ENCODE data around the gene PPIF. TPM values are rescaled to one million over a fixed set of nuclear protein-coding genes. Genes with fewer than 3 reads are reported as not detected.

Gene PPIF
- total RNA-seq, 1 donor from 2014 or later, result 21.9 TPM

DNA sequence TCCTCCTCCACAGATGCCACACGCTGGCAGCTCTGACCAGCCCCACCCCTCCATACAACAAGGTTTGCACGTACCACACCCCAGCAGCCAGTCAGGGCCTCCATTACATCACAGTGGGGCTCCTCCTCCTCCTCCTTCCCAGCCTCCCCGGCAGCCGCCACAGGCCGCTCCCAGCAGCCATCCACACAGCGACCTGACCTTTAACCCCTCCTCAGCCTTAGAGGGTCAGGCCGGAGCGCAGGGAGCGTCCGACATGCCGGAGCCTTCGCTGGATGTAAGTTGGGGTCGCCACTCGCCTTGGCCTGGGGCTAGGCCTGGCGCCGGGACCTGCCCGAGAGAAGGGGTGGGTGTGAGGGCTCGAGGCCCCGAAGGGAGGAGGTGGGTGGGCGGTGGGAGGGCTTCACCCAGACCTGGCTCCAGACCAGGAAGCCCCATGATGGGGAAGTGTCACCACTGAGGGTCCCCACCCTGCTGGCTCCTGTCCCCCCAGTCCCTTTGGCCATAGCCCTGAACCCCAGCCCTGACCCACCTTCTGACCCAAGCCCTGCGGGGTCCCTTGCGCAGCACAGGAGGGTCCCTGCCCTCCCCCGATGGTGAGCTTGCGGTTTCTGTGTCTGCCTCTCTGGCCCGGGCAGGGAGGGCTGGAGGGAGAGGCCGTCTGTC, 36.2 kb upstream of the PPIF start:
- H3K27me3 Mint-ChIP-seq (ENCODE audit: unreplicated experiment), result peaks cover 32% of the 10 kb centered on the region
- H3K9me3 Mint-ChIP-seq (ENCODE audit: unreplicated experiment), result no peaks in the 10 kb centered on the region
- H3K4me3 Mint-ChIP-seq (ENCODE audit: unreplicated experiment), result peak overlapping the region; percentile 65
- peaks cover 31% of the 10 kb centered on the region for H3K36me3 Mint-ChIP-seq (ENCODE audit: low read depth, unreplicated experiment)
- H3K27ac Mint-ChIP-seq (ENCODE audit: unreplicated experiment), result peak overlapping the region; percentile 9
- TF ChIP-seq, protein P1, sequence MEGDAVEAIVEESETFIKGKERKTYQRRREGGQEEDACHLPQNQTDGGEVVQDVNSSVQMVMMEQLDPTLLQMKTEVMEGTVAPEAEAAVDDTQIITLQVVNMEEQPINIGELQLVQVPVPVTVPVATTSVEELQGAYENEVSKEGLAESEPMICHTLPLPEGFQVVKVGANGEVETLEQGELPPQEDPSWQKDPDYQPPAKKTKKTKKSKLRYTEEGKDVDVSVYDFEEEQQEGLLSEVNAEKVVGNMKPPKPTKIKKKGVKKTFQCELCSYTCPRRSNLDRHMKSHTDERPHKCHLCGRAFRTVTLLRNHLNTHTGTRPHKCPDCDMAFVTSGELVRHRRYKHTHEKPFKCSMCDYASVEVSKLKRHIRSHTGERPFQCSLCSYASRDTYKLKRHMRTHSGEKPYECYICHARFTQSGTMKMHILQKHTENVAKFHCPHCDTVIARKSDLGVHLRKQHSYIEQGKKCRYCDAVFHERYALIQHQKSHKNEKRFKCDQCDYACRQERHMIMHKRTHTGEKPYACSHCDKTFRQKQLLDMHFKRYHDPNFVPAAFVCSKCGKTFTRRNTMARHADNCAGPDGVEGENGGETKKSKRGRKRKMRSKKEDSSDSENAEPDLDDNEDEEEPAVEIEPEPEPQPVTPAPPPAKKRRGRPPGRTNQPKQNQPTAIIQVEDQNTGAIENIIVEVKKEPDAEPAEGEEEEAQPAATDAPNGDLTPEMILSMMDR (IDR thresholded peaks at IDR 0.05; ENCODE audit: unreplicated experiment), result no peak
- H3K4me1 Mint-ChIP-seq (ENCODE audit: unreplicated experiment), result peaks cover 4% of the 10 kb centered on the region
- no peak for DNase-seq (ENCODE audit: low spot score)

DNA sequence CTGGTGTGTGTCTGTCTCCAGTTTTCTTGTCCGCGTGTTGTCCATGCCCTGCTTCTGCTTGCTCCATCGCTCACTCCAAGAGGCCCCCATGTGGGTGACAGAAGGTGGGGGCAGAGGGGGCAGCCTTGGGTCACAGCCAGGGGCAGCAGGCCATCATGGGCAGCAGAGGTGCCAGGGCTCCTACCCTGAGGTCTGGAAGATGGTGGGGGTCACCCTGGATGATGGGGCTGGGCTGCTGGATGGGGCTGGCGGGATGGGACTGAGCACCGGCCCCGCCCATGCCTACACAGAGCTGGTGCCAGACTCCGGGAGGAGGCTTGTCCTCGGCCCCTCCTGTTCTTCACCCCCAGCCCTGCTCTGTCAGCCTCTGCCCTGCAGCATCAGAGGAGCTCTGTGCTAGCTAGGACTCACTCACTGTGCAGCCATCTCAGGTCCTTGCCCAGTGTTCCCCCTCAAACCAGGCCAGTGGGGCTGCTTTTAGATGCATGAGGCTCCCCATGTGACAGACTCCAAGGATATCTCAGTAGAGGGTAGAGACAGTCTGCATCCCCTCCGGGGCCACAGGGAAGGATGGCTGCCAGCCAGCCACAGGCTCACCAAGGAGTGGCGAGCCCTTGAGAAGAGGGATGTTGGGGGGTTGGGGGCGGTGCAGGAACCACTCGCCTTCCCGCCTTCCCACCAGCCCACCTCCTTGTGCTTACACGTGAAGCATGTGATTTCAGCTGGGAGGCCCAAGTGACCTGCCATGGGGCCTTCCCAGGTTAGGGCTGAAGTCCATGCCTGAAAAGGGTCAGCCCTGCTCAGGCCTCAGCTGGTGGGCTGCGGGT, 35.5 kb upstream of the PPIF start:
- Mint-ChIP-seq H3K4me1 (ENCODE audit: unreplicated experiment) (peaks cover 5% of the 10 kb centered on the region), H3K36me3 (ENCODE audit: low read depth, unreplicated experiment) (peaks cover 31% of the 10 kb centered on the region), H3K4me3 (ENCODE audit: unreplicated experiment) (no peak overlapping the region), H3K27me3 (ENCODE audit: unreplicated experiment) (peaks cover 32% of the 10 kb centered on the region), H3K27ac (ENCODE audit: unreplicated experiment) (no peak overlapping the region), H3K9me3 (ENCODE audit: unreplicated experiment) (no peaks in the 10 kb centered on the region)
- no peak for DNase-seq (ENCODE audit: low spot score)
- TF ChIP-seq, protein P1 (IDR thresholded peaks at IDR 0.05; ENCODE audit: unreplicated experiment), result no peak

DNA sequence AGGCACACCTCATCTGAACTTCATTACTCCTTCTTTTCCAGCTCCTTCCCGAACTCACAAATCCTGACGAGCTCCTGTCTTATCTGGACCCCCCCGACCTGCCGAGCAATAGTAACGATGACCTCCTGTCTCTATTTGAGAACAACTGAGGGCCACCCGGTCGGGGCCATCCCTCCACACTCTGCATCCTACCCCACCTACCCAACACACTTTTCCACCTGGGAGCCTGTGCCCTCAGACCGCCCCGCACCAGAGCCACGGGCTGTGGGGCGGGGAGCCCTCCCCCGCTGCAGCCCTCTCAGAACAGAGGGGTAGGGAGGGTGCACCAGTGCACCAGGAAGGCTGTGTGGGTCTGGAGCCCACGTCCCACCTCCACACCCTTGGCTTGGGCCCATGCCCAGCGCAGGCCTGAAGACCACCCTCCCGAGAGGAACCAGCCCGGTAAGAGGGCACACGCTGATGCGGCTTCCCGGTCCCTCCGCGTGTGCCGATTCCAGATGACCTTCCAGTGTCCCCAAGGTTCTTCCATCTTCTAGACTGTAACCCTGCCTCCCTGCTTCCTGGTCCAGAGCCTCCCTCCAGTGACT, 34.6 kb upstream of the PPIF start:
- Mint-ChIP-seq H3K4me3 (ENCODE audit: unreplicated experiment) (no peak overlapping the region), H3K9me3 (ENCODE audit: unreplicated experiment) (no peaks in the 10 kb centered on the region), H3K27ac (ENCODE audit: unreplicated experiment) (no peak overlapping the region), H3K4me1 (ENCODE audit: unreplicated experiment) (peaks cover 12% of the 10 kb centered on the region), H3K27me3 (ENCODE audit: unreplicated experiment) (peaks cover 34% of the 10 kb centered on the region), H3K36me3 (ENCODE audit: low read depth, unreplicated experiment) (peaks cover 32% of the 10 kb centered on the region)
- no peak for DNase-seq (ENCODE audit: low spot score)
- TF ChIP-seq, protein P1 (IDR thresholded peaks at IDR 0.05; ENCODE audit: unreplicated experiment), result no peak

DNA sequence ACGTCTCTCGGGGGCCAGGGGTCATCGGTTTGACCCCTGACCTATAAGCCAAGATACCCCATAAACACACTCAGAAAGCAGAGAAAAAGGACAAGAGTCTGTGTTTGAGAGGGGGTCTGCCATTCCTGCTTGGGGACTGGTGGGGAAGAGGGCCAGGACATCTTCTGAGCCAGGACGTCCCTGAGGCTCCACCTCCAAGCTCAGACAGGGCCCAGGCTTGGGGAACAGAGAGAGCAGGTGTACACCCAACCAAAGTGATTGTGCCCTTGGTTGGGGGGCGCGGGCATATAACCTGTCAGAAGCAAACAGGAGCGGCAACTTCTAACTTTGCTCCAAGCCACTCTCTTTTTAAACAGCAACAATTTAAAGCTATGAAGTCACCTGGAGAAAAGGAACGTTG, 33.9 kb upstream of the PPIF start:
- peaks cover 29% of the 10 kb centered on the region for H3K36me3 Mint-ChIP-seq (ENCODE audit: low read depth, unreplicated experiment)
- peaks cover 38% of the 10 kb centered on the region for H3K27me3 Mint-ChIP-seq (ENCODE audit: unreplicated experiment)
- TF ChIP-seq, protein P1 (IDR thresholded peaks at IDR 0.05; ENCODE audit: unreplicated experiment), result no peak
- no peak overlapping the region for H3K27ac Mint-ChIP-seq (ENCODE audit: unreplicated experiment)
- H3K4me3 Mint-ChIP-seq (ENCODE audit: unreplicated experiment), result no peak overlapping the region
- no peak for DNase-seq (ENCODE audit: low spot score)
- H3K4me1 Mint-ChIP-seq (ENCODE audit: unreplicated experiment), result peaks cover 19% of the 10 kb centered on the region
- H3K9me3 Mint-ChIP-seq (ENCODE audit: unreplicated experiment), result no peaks in the 10 kb centered on the region
